AG09319 (cell line): Measurements from ENCODE around the gene SHISA4.

ENCODE experiments used
- DNase-seq: peaks from one replicate; pipeline ENCODE4 v3.0.0-alpha.2; 2010; ENCODE audit warnings: low read depth; ENCODE audit errors: extremely low read depth
- TF ChIP-seq, protein P1 (sequence below): IDR thresholded peaks from 2 replicates; pipeline ENCODE4 v1.5.1; 2011; ENCODE audit warnings: low read depth, mild to moderate bottlenecking, inconsistent platforms, low read length, moderate library complexity

The SHISA4 gene

DNA sequence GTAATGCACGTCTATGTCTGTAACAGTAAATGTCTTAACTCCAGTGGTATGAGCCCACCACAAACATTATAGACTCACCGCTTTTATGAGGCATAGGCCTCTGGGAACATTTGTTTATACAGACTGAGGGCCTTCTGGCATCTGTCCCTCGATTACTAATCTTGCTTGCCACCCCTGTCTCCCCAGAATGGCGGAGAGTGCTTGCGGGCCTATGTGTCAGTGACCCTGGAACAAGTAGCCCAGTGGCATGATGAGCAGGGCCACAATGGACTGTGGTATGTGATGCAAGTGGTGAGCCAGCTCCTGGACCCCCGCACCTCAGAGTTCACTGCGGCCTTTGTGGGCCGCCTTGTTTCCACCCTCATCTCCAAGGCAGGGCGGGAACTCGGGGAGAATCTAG lies 18.3 kb upstream of the SHISA4 start:
- no peak for DNase-seq
- TF ChIP-seq, protein P1, sequence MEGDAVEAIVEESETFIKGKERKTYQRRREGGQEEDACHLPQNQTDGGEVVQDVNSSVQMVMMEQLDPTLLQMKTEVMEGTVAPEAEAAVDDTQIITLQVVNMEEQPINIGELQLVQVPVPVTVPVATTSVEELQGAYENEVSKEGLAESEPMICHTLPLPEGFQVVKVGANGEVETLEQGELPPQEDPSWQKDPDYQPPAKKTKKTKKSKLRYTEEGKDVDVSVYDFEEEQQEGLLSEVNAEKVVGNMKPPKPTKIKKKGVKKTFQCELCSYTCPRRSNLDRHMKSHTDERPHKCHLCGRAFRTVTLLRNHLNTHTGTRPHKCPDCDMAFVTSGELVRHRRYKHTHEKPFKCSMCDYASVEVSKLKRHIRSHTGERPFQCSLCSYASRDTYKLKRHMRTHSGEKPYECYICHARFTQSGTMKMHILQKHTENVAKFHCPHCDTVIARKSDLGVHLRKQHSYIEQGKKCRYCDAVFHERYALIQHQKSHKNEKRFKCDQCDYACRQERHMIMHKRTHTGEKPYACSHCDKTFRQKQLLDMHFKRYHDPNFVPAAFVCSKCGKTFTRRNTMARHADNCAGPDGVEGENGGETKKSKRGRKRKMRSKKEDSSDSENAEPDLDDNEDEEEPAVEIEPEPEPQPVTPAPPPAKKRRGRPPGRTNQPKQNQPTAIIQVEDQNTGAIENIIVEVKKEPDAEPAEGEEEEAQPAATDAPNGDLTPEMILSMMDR: no peak

DNA sequence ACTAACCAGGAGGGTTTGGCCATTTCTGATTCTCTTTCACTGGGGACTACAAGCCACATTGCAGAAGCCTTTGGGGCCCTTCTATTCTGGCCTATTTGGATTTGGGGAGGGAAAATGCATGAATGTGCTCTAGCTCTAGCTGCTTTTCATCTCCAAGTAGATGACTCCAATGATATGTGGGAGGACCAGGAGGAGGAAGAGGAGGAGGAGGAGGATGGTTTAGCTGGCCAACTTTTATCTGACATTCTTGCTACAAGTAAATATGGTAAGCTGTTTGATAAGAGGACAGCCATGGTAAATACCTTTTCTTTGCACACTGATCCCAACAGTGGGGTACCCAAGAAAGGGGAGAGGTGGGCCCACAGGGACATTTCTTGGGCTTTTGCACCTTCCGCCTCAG lies 14.0 kb upstream of the SHISA4 start:
- no peak for DNase-seq
- TF ChIP-seq, protein P1: no peak

DNA sequence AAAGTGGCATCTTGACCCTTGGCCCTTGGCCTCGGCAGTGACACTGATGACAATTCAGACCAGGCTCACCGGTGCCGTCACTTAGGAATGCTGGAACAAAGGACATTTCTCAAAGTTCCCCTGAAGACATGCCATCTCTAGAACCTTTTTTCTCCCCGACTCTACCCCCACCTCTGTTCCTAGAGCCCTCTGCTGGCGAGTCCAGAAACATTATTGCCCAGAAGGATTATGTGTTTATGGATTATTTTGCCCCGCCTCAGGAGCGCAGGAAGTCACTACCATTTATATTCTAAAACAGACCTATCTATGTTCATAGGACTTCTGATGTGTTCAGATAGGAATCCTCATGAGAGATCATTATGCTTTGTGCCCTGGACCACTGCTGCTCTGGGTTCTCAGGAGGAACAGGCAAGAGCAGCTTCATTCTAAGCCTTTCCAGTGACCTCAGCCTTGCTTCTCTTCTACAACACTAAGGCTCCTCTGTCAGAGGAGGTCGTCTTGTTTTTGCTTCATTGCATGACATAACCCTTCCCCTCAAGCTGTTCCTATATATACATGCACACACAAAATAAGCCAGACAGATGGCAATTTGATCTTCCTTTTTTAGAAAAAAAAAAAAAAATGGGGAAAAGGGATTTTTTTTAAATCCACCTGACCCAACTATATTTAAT lies 12.4 kb upstream of the SHISA4 start:
- no peak for DNase-seq
- TF ChIP-seq, protein P1: peak; percentile 40

DNA sequence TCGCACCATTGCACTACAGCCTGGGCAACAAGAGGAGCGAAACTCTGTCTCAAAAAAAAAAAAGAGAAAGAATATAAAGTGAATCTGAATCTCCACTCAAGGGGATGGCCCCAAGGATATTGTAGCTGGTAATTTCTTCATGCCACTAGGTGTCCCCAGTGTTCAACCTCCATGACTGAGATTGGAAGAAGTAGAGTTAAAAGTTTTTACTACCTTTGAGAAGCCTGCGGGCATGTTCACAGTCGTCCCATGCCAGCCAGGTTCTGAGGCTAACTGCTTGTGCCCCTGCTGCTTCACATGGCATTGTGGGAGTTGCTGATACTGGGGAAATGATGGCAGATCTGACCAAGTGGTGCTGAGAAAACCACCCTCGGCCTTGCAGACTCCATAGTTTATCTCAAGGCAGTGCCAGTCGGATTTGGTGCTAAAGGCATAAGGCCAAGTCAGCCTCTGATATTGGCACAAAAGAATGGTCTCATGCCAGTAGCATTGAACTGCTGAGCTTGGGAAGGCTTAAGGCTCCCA lies 10.8 kb upstream of the SHISA4 start:
- no peak for DNase-seq
- TF ChIP-seq, protein P1: peak; percentile 71

DNA sequence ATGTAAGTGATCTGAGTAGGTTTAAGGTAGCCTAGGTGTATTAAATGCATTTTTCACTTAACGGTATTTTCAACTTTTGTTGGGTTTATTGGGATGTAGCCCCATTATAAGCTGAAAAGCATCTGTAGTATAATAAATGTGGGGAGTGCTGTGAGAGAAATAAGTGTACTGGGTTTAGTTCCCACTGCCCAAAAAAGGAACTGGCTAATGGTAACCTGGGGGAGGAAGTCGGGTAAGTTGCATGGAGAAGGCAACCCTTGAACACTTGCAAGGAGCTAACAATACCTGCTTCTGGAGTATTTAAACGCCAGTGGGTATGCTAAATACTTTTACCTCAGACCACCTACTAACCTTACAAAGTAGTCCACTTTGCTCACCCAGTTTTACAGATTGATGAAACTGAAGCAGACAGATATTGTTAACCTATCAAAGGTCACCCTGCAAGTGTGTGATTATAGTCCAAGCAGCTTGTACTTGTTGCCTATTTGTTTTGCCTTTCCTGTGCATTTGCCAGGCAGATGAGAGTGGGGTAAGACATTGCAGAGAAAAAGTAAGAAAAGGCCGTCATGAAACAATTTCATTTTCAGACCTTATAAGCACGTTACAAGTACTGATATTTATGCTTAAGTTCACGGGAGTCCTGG lies 7.6 kb upstream of the SHISA4 start:
- TF ChIP-seq, protein P1: no peak
- DNase-seq: no peak

DNA sequence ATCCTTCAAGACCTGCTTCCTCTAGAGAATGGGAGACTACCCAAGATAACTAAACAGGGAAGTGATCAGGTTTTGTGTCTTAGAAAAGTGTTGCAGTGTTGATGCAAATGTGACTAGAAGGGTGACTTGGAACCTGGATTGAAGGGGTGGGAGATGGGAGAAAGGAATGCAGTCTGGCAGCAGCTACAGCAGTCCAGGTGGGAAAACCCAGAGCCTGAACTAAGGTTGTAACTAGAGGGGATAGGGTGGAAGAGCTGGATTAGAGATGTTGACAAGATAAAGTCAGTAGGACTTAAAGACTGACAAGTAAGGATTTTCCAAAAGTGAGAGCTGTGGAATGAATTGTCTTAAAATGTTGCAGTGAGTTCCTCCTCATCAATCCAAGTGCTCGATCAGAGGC lies 7.1 kb upstream of the SHISA4 start:
- TF ChIP-seq, protein P1: no peak
- DNase-seq: no peak

DNA sequence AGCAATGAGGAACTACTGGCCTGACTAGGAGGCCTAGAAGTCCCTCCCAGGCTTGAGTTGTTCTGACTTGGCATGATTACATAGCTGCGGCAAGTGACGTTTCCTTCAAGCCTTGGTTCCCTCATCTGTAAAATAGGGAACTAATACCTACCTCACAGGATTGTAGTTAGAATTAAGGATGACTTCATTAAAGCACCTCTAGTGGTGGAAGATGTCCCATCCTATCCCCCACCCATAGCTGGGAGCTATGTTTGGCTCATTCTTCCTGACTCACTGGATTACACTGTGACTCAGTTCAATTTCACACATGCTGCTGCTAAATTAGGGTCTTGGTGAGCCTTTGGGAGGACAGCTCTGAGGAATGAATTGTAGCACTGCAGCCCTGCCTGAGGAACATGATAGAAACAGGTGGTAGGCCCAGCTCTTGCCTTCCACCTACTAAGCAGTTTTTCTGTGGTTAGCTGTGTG lies 6.0 kb upstream of the SHISA4 start:
- DNase-seq: no peak
- TF ChIP-seq, protein P1: no peak; the same call in none of the 2 replicates
